Measurements from ENCODE around the gene GNG7. TPM values are rescaled to one million over a fixed set of nuclear protein-coding genes. Genes with fewer than 3 reads are reported as not detected.
"Not testable (repeated sequence)": the region's sequence is repeated elsewhere in the genome, so short reads cannot be mapped to it uniquely, and the experiment has no call there.

Gene GNG7
- total RNA-seq, 1 donor from 2014 or later, result 0.13 TPM

DNA sequence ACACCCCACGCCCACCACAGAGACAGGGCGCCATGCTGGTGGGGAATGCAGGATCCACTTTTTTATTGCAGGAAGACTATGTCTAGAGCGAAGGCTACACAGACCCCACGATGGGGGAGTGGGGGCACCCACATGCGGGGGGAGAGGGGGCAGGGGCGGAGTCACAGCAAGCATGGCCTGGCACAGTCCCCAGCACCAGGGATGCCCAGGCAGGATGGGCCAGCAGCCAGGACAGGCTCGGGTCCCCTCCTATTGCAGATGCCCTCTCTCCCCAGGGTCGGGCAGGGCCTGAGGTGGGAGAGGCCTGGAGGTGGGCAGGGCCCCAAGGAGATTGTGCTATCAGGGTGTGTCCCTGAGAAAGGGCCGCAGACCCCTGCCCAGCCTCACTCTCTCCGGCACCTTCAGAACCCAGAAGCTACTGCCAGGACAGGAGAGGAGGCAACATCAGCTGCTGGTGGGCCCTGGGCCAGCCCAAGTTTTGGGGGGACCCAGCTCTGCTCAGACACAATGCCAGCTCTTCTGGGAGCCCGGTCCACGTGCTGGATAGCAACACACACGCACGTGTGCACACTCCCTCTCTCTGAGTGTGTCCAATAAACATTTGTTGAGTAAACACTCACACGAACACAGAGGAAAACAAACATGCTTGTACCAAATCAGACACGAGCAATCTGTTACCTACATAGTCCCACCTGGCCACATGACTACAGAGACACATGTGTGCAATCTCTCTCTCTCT is 12.2 kb upstream of the GNG7 start:
- H3K4me3 Mint-ChIP-seq, result no peak overlapping the region
- intact Hi-C loops (cut with micrococcal nuclease), result no loop called here
- no peaks in the 10 kb centered on the region for H3K4me1 Mint-ChIP-seq (ENCODE audit: low read depth)
- H3K9me3 Mint-ChIP-seq, result peaks cover 11% of the 10 kb centered on the region
- H3K27ac Mint-ChIP-seq, result no peak overlapping the region
- no peak for DNase-seq (ENCODE audit: low spot score)
- H3K36me3 Mint-ChIP-seq (ENCODE audit: low read depth), result no peaks in the 10 kb centered on the region
- H3K27me3 Mint-ChIP-seq (ENCODE audit: insufficient read depth), result peaks cover 13% of the 10 kb centered on the region

DNA sequence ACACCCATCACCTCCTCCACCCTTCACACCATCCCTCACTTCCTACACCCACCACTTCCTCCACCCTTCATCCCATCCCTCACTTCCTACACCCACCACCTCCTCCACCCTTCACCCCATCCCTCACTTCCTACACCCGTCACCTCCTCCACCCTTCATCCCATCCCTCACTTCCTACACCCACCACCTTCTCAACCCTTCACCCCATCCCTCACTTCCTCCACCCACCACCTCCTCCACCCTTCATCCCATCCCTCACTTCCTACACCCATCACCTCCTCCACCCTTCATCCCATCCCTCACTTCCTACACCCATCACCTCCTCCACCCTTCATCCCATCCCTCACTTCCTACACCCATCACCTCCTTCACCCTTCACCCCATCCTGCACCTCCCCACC is 11.6 kb upstream of the GNG7 start:
- intact Hi-C loops (cut with micrococcal nuclease); H3K27me3 Mint-ChIP-seq (ENCODE audit: insufficient read depth); H3K4me1 Mint-ChIP-seq (ENCODE audit: low read depth); H3K27ac Mint-ChIP-seq; DNase-seq (ENCODE audit: low spot score); H3K36me3 Mint-ChIP-seq (ENCODE audit: low read depth); H3K4me3 Mint-ChIP-seq: not testable (repeated sequence)
- H3K9me3 Mint-ChIP-seq, result peaks cover 11% of the 10 kb centered on the region

DNA sequence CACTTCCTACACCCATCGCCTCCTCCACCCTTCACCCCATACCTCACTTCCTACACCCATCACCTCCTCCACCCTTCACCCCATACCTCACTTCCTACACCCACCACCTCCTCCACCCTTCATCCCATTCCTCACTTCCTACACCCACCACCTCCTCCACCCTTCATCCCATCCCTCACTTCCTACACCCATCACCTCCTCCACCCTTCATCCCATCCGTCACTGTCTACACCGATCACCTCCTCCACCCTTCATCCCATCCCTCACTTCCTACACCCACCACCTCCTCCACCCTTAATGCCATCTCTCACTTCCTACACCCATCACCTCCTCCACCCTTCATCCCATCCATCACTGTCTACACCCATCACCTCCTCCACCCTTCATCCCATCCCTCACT is 10.7 kb upstream of the GNG7 start:
- H3K27me3 Mint-ChIP-seq (ENCODE audit: insufficient read depth); DNase-seq (ENCODE audit: low spot score): not testable (repeated sequence)

GRCh38 chr19:2711875-2712205 is 9.3 kb upstream of the GNG7 start:
- H3K4me3 Mint-ChIP-seq, result no peak overlapping the region
- peaks cover 11% of the 10 kb centered on the region for H3K9me3 Mint-ChIP-seq
- intact Hi-C loops (cut with micrococcal nuclease), result no loop called here
- no peak overlapping the region for H3K27ac Mint-ChIP-seq
- no peak for DNase-seq (ENCODE audit: low spot score)
- H3K27me3 Mint-ChIP-seq (ENCODE audit: insufficient read depth), result peaks cover 2% of the 10 kb centered on the region
- no peaks in the 10 kb centered on the region for H3K4me1 Mint-ChIP-seq (ENCODE audit: low read depth)
- H3K36me3 Mint-ChIP-seq (ENCODE audit: low read depth), result no peaks in the 10 kb centered on the region

More for the DNA sequence above, 10.7 kb upstream of the GNG7 start:
- H3K4me3 Mint-ChIP-seq; intact Hi-C loops (cut with micrococcal nuclease); H3K27ac Mint-ChIP-seq; H3K36me3 Mint-ChIP-seq (ENCODE audit: low read depth); H3K4me1 Mint-ChIP-seq (ENCODE audit: low read depth): not testable (repeated sequence)
- peaks cover 11% of the 10 kb centered on the region for H3K9me3 Mint-ChIP-seq

DNA sequence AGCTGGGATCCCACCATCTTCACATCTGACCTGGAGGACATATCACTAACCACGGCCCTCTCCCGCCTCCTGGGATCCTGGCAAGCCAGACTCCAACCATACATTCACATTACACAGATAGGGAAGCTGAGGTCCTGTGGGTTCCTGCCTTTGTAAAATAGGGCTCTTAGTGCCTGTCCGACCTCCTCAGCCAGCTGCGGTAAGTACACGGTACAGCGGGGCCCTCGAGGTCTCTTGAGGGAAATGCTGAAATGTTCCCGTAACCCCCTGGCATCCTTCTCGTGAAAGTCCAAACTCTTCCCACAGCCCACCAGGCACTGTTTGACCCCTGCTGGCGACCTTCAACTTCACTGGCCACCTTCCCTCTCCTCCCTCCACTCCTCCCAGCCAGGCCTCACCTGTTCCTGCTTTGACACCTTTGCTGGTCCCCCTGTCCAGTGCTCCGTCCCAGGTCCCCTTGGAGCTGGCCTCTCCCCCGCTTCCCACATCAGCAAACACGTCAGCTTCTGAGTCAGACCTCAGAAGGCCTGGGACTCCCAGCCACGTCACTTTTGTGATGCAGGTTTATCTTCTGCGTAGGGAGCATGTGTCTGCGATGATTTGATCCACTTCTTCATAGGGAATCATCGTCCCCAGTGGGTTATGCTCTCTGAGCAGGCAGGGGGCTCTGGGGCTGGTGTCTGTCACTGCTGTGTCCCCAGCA is 8.8 kb upstream of the GNG7 start:
- no peak overlapping the region for H3K4me3 Mint-ChIP-seq

GRCh38 chr19:2706251-2706650 is 3.8 kb upstream of the GNG7 start:
- Mint-ChIP-seq H3K36me3 (ENCODE audit: low read depth) (no peaks in the 10 kb centered on the region), H3K27me3 (ENCODE audit: insufficient read depth) (no peaks in the 10 kb centered on the region), H3K4me3 (no peak overlapping the region), H3K27ac (no peak overlapping the region), H3K9me3 (no peaks in the 10 kb centered on the region), H3K4me1 (ENCODE audit: low read depth) (no peaks in the 10 kb centered on the region)
- intact Hi-C loops (cut with micrococcal nuclease), result no loop called here
- DNase-seq (ENCODE audit: low spot score), result no peak

More for the DNA sequence above, 8.8 kb upstream of the GNG7 start:
- peaks cover 2% of the 10 kb centered on the region for H3K27me3 Mint-ChIP-seq (ENCODE audit: insufficient read depth)
- H3K36me3 Mint-ChIP-seq (ENCODE audit: low read depth), result no peaks in the 10 kb centered on the region
- H3K9me3 Mint-ChIP-seq, result peaks cover 11% of the 10 kb centered on the region
- H3K4me1 Mint-ChIP-seq (ENCODE audit: low read depth), result no peaks in the 10 kb centered on the region
- H3K27ac Mint-ChIP-seq, result no peak overlapping the region
- intact Hi-C loops (cut with micrococcal nuclease), result no loop called here
- no peak for DNase-seq (ENCODE audit: low spot score)

DNA sequence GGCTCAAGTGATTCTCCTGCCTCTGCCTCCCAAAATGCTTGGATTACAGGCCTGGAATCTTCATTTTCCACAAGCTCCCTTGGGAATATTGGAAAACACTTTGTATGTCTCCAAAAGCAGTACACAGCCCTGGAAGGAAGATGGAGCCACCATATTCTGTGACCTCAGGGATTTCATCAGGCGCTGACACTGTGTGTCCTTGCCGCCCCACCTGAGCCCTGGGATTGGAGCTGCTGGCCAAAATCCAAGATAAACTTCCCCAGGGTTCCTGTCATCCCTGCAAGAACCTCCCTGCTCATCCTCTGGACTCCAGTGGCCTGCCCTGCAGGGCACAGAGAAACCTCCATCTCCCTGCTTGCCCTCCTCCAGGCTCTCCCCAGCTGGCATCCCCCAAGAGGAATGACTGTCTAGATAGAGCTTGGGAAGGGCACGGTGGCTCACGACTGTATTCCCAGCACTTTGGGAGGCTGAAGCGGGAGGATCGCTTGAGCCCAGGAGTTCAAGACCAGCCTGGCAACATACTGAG is 1.3 kb upstream of the GNG7 start:
- Mint-ChIP-seq H3K36me3 (ENCODE audit: low read depth) (no peaks in the 10 kb centered on the region), H3K9me3 (no peaks in the 10 kb centered on the region), H3K4me3 (no peak overlapping the region), H3K4me1 (ENCODE audit: low read depth) (no peaks in the 10 kb centered on the region), H3K27me3 (ENCODE audit: insufficient read depth) (peaks cover 6% of the 10 kb centered on the region), H3K27ac (no peak overlapping the region)
- DNase-seq (ENCODE audit: low spot score), result no peak
- intact Hi-C loops (cut with micrococcal nuclease), result no loop called here

DNA sequence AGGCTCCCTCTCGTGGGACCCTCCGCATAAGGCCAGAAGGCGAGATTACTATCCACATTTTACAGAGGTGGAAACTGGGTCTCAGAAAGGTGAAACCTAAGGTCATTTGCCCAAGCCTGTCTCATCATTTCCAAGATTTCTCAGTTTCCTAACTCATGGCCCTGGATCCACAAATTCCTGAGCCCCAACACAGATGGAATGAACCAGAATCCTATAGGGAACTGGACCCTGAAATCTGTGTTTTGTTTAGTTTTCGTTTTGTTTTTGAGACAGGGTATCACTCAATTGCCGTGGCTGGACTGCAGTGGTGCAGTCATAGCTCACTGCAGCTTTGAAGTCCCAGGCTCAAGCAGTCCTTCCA is 563 bp upstream of the GNG7 start:
- peaks cover 6% of the 10 kb centered on the region for H3K27me3 Mint-ChIP-seq (ENCODE audit: insufficient read depth)
- intact Hi-C loops (cut with micrococcal nuclease), result no loop called here
- H3K9me3 Mint-ChIP-seq, result no peaks in the 10 kb centered on the region
- H3K36me3 Mint-ChIP-seq (ENCODE audit: low read depth), result no peaks in the 10 kb centered on the region
- no peaks in the 10 kb centered on the region for H3K4me1 Mint-ChIP-seq (ENCODE audit: low read depth)
- no peak for DNase-seq (ENCODE audit: low spot score)
- no peak overlapping the region for H3K27ac Mint-ChIP-seq
- no peak overlapping the region for H3K4me3 Mint-ChIP-seq

DNA sequence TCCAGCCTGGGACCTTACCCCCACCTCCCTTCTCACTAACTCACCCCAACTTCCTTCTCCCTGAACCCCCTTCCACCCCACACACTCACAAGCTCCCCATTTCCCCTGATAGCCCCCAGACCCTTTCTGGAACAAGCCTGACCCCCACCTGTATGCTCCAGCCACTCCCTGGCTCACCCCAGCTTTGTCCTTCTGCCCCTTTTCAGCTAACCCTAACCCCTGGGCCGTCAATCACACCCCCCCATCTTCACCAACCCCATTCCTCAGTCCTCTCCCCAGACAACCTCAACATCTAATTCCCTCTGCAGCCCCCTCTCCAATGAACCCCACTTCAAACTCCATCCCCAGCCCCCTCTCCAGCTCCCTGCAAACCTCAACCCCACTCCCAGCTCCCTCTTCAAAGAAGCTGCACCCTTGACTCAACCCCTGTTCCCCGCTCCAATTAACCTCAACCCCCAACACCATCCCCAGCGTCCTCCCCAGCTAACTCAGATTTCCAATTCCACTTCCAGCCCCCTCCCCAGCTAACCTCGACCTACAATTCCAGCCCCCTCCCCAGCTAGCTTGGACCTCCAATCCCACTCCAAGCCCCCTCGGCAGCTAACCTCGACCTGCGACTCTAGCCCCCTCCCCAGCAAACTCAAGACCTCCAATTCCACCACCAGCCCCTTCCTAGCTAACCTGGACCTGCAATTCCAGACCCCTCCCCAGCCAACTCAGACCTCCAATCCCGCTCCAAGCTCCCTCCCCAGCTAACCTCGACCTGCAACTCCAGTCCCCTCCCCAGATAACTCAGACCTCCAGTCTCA is 929 bp downstream of the GNG7 start:
- Mint-ChIP-seq H3K4me1 (ENCODE audit: low read depth) (no peaks in the 10 kb centered on the region), H3K9me3 (no peaks in the 10 kb centered on the region), H3K27ac (no peak overlapping the region), H3K27me3 (ENCODE audit: insufficient read depth) (peaks cover 6% of the 10 kb centered on the region), H3K36me3 (ENCODE audit: low read depth) (no peaks in the 10 kb centered on the region), H3K4me3 (peak overlapping the region; percentile 62)
- intact Hi-C loops (cut with micrococcal nuclease), result loop anchor here (1.0 kb wide), 1 partner anchor 118 kb away; the partner anchor contains the start of gene ZNF554
- no peak for DNase-seq (ENCODE audit: low spot score)

- H3K4me1 Mint-ChIP-seq (ENCODE audit: low read depth), result no peaks in the 10 kb centered on the region
- H3K4me3 Mint-ChIP-seq, result no peak overlapping the region
- no peaks in the 10 kb centered on the region for H3K9me3 Mint-ChIP-seq
- no peaks in the 10 kb centered on the region for H3K36me3 Mint-ChIP-seq (ENCODE audit: low read depth)
- no peak for DNase-seq (ENCODE audit: low spot score)
- H3K27ac Mint-ChIP-seq, result no peak overlapping the region
- H3K27me3 Mint-ChIP-seq (ENCODE audit: insufficient read depth), result peaks cover 6% of the 10 kb centered on the region
- intact Hi-C loops (cut with micrococcal nuclease), result no loop called here
Measured at GRCh38 chr19:2700660-2701360, 1.7 kb downstream of the GNG7 start.

DNA sequence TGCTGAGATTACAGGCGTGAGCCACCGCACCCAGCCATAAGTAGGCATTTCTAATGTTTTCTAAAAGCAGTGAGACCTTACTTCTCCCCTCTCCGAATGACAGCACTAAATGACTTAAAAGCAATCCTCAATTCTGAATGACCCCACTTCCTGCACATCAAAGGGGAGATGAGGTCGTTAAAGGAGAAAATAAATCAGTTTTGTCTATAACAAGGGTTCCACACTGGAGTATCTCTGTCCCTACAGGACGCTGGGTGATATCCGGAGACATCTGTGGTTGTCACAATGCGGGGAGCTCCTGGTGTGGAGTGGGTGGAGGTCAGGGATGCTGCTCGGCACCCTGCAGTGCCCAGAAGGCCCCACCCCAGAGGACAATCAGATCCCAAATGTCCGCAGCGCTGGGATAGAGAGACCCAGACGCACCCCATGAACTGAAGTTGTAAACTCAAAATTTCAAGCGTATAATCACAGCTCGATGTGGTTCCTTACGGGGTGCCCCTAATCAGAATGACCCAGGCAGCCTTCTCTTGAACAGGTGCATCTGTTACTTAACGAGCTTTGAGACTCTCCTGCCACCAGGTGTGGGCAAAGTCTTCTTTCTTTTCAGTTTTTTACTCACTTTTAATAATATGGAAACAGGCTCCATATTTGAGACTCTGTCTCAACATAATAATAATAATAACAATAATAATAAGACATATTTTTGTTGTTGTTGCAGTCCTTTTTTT is 2.9 kb downstream of the GNG7 start:
- no peaks in the 10 kb centered on the region for H3K4me1 Mint-ChIP-seq (ENCODE audit: low read depth)
- no peak for DNase-seq (ENCODE audit: low spot score)
- H3K27me3 Mint-ChIP-seq (ENCODE audit: insufficient read depth), result peaks cover 6% of the 10 kb centered on the region
- H3K9me3 Mint-ChIP-seq, result no peaks in the 10 kb centered on the region
- no peaks in the 10 kb centered on the region for H3K36me3 Mint-ChIP-seq (ENCODE audit: low read depth)
- no peak overlapping the region for H3K4me3 Mint-ChIP-seq
- H3K27ac Mint-ChIP-seq, result no peak overlapping the region
- intact Hi-C loops (cut with micrococcal nuclease), result no loop called here

DNA sequence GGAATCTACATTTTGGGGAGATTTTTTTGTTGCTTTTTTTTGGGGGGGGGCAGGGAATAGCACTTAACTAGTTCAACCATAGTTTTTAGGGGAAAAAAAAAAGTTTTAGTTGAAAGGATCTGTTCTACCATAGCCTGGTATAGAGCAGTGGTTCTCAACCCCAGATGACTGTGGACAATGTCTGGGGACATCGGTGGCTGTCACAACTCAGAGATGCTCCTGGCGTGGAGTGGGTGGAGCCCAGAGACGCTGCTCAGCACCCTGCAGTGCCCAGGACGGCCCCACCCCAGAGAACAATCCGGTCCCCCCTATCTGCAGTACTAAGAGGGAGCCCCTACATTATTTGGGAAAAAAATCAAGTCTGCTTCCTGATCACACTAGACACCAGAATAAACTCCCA is 8.3 kb downstream of the GNG7 start:
- no peaks in the 10 kb centered on the region for H3K9me3 Mint-ChIP-seq
- H3K4me1 Mint-ChIP-seq (ENCODE audit: low read depth), result no peaks in the 10 kb centered on the region
- intact Hi-C loops (cut with micrococcal nuclease), result no loop called here
- DNase-seq (ENCODE audit: low spot score), result no peak
- no peak overlapping the region for H3K4me3 Mint-ChIP-seq
- no peaks in the 10 kb centered on the region for H3K36me3 Mint-ChIP-seq (ENCODE audit: low read depth)
- no peak overlapping the region for H3K27ac Mint-ChIP-seq
- H3K27me3 Mint-ChIP-seq (ENCODE audit: insufficient read depth), result no peaks in the 10 kb centered on the region
